Choroid plexus epithelial cell (primary cell): ENCODE data around the gene CR1L.

Experiments
- DNase-seq: peaks from one replicate; pipeline ENCODE4 v3.0.0-alpha.2; 2010; ENCODE audit warnings: low read depth
- H3K4me3 ChIP-seq: 2 replicates; pipeline ENCODE4 v1.5.1; 2011; ENCODE audit warnings: low read depth, mild to moderate bottlenecking, control low read depth, low read length, moderate library complexity
- TF ChIP-seq, protein P1 (sequence below): conservative IDR thresholded peaks from 2 replicates; pipeline ENCODE4 v1.5.1; 2011; ENCODE audit warnings: low read depth, mild to moderate bottlenecking, control low read depth, inconsistent platforms, low read length, moderate library complexity

The CR1L gene

DNA sequence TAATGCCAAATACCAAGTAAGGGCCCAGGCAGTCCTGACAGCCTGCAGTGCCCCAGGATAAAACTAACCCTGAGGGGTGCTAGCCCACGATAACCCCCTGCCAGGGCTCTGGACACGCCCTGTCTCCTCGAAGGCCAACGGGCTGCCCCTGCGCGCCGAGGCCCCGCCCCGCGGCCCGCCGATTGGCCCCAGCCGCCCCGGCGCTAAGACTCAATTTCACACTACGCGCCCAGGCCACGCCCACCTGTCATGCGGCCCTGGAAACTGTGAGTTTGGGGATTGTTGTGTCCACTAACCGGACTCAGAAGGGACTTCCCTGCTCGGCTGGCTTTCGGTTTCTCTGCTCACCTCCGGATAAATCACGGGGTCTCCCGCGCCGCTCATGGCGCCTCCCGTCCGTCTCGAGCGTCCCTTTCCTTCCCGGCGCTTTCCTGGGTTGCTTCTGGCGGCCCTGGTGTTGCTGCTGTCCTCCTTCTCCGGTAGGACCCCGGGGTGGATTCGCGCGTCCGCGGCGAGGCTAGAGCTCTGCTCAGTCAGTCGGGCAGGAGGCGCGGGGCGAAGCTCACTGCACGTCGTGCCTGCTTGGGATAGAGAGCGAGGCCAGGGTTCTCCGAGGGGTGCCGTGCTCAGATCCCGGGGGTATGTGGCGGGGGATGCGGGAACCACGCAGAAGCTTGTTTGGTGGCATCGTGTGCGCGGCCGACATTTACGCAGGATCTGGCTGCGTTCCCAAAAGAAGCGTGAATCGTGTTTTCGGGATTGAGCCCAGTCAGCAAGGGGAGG is at the start of gene CR1L:
CR1L (plus strand) TSS at position 282 of the 783 bp plus-strand sequence; CDS start at position 383, 101 bp downstream.
- peak within 1 kb of the TSS; percentile 55 for H3K4me3 ChIP-seq
- DNase-seq: peak; percentile 51
- TF ChIP-seq, protein P1, sequence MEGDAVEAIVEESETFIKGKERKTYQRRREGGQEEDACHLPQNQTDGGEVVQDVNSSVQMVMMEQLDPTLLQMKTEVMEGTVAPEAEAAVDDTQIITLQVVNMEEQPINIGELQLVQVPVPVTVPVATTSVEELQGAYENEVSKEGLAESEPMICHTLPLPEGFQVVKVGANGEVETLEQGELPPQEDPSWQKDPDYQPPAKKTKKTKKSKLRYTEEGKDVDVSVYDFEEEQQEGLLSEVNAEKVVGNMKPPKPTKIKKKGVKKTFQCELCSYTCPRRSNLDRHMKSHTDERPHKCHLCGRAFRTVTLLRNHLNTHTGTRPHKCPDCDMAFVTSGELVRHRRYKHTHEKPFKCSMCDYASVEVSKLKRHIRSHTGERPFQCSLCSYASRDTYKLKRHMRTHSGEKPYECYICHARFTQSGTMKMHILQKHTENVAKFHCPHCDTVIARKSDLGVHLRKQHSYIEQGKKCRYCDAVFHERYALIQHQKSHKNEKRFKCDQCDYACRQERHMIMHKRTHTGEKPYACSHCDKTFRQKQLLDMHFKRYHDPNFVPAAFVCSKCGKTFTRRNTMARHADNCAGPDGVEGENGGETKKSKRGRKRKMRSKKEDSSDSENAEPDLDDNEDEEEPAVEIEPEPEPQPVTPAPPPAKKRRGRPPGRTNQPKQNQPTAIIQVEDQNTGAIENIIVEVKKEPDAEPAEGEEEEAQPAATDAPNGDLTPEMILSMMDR: no peak

DNA sequence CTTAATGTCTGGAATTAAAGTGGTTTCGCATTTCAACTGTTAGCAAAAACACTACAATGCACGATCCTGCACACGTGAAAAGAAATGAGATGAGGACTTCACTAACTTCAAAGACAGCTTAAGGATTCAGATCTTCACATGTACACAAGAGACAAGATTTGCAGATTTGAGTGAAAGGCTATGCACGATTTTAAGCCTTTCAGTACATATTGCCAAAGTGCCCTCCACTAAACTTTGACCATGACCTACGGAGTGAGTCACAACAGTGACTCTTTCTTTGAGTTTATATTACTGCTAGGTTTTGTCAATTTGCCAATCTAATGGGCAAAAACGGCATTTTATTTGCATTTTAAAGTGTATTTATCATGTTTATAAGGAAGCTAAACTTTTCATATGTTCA is 41.2 kb upstream of the CR1L start:
- TF ChIP-seq, protein P1: no peak
- DNase-seq: peak; percentile 39
- no peak overlapping the region for H3K4me3 ChIP-seq

DNA sequence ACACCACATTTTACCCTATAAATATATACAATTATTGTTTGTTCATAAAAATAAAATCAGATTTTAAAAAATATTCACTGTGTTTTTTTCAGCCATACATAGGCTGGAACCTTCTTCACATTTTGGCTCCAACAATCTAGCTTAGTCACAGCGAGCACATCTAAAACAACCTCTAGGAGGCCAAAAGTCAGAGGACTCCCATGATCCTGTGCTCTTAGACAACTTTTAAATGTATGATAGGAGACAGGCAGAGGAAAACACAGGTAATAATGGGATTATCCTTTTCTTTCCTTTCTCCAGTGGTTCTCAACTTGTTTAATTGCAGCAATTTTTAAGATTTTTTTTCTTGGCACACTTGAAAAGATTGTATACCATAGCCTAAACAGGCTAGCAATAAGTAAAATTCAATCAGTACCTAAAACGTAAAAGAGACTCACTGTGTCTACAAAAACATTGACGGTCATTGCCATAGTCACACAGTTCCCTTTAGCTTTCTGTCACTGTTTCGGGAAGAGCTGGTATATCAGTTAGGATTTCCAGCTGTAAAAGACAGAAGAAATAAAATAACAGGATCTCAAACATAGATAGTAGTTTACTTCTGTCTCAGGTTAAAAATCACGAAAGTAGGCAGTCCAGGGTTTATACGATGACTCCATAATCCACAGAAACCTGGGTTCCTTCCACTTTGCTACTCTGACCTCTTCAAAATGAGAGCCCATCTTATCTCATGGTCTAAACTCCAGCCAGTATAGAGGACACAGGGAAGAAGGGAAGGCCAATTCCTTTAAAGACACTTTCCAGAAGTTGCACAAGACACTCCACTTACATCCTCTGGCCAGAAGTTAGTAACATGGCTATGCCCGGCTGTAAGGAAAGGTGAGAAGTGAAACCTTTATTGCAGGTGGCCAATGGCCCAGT is 39.2 kb upstream of the CR1L start:
- DNase-seq: no peak
- no peak overlapping the region for H3K4me3 ChIP-seq
- TF ChIP-seq, protein P1: no peak

DNA sequence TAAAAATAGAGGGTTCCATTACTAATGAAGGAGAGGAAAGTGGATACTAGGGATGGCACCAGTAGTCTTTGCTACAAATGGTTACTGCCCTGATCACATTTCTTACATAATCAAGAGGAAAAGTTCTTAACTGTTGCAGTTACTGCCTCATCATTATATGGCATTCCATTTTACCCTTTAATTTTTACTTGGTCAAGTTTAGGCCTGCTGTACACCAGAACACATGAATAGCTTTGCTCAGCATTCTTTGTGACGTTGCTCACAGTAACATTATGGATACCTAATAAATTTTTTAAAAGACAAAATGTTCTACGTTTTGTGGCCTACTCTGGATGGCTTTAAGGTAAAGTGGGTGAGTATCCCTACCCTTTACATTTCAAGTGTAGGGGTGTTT is 38.6 kb upstream of the CR1L start:
- TF ChIP-seq, protein P1: no peak
- DNase-seq: no peak
- H3K4me3 ChIP-seq: no peak overlapping the region

DNA sequence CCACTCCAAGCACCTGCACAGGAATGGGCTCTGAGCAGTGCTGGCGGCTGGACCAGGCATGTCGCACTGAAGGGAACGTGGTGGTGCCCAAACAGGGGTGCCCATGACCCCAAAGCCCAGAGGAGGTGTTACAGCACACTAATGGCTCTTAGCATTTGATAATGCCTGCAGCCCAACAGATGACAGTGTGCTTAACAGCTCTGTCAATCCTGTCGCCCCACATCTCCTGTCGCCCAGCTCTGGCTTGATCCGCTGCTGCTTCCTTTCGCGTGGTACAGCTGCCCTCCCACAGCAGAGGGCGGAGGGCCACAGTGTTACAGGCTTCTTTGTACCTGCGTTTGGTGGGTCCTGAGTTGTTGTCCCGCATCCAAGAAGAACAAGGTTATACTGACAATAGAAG is 32.2 kb upstream of the CR1L start:
- no peak overlapping the region for H3K4me3 ChIP-seq
- TF ChIP-seq, protein P1: no peak
- no peak for DNase-seq

DNA sequence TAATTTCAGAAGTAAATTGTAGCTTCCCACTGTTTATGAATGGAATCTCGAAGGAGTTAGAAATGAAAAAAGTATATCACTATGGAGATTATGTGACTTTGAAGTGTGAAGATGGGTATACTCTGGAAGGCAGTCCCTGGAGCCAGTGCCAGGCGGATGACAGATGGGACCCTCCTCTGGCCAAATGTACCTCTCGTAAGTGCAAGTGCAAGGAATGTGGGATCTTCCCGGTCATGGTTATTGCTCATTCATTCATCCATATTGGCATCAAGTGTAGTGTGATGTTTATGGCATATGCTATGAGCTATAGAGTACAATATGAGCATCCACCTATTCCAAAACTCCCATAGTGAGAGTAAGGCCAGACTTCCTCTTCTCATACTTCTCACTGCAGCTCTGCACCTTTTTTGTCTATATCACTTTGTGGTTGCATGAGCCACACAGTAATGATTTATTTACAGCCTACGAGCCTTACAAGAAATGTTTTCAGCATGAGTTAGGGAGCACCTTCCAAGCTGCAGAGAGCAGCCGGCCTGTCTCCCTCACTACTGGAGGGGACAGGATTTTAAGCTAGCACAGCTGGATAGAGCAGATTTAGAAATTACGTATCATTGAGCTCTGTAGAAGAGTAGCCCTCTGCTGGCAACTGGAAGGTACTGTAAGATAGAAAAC is 24.9 kb upstream of the CR1L start:
- TF ChIP-seq, protein P1: peak; percentile 79
- peak; percentile 66 for DNase-seq

More for the DNA sequence above, 24.9 kb upstream of the CR1L start:
- H3K4me3 ChIP-seq: no peak overlapping the region
